GM06990 (cell line): ENCODE data around the gene GLIS2.

Experiments used
- DNase-seq: peaks from one replicate; pipeline ENCODE4 v3.0.0-alpha.2; 2011; ENCODE audit not compliant: insufficient read length; ENCODE audit errors: extremely low read depth
- H3K27me3 ChIP-seq: replicated peaks from 2 replicates; pipeline ENCODE4 v1.6.0; 2011; ENCODE audit warnings: low read length; ENCODE audit not compliant: control insufficient read depth, insufficient read depth
- H3K36me3 ChIP-seq: 2 replicates; pipeline ENCODE4 v1.5.1; 2011; ENCODE audit warnings: low read length; ENCODE audit not compliant: control insufficient read depth, insufficient read depth
- H3K4me3 ChIP-seq: replicated peaks from 2 replicates; pipeline ENCODE4 v1.5.1; 2011; ENCODE audit warnings: low read depth, mild to moderate bottlenecking, control low read depth, low read length
- TF ChIP-seq, protein P1 (sequence below): IDR thresholded peaks from 2 replicates; pipeline ENCODE4 v1.5.1; 2011; ENCODE audit warnings: low read length, control low read depth, mild to moderate bottlenecking, inconsistent platforms; ENCODE audit not compliant: insufficient read depth, poor library complexity, severe bottlenecking

The GLIS2 gene

DNA sequence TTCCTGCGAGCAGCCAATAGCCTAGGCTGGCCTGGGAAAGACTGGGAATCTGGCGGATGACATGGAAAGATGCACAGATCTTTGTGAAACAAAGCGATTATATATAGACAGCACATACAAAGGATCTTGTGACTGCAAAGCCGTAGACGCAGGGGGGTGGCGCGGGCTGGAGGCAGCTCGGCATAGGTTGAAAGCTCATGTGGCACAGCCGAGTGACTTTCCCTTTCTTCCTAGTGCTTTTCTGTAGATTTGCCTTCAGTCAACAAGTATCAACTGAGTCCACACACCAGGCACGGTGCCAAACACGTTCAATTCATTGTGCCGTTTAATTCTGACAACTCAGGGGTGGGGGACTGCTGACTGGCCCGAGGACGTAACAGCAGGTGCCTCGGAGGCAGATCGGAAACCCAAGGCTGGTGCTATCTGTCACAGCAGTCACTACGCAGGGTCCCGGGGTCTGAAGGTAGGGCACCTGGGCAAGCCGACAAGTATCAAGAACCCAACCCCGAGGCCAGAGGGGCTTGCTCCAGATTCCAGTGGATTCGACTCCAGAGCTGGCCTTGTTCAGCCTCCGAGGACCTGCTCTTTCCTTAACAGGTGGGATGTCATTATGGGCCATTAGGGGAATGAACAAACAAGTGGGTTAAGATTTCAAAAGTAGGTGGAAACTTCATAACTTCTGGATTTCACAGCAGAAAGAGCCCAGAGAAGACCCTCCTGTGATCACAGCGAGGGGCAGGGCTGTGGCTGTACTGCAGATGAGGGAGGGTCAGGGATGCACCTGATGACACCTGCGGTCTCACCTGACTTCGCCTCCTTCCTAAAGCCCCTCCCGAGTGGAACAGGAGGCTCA, 29.3 kb downstream of the GLIS2 start:
- DNase-seq: no peak

DNA sequence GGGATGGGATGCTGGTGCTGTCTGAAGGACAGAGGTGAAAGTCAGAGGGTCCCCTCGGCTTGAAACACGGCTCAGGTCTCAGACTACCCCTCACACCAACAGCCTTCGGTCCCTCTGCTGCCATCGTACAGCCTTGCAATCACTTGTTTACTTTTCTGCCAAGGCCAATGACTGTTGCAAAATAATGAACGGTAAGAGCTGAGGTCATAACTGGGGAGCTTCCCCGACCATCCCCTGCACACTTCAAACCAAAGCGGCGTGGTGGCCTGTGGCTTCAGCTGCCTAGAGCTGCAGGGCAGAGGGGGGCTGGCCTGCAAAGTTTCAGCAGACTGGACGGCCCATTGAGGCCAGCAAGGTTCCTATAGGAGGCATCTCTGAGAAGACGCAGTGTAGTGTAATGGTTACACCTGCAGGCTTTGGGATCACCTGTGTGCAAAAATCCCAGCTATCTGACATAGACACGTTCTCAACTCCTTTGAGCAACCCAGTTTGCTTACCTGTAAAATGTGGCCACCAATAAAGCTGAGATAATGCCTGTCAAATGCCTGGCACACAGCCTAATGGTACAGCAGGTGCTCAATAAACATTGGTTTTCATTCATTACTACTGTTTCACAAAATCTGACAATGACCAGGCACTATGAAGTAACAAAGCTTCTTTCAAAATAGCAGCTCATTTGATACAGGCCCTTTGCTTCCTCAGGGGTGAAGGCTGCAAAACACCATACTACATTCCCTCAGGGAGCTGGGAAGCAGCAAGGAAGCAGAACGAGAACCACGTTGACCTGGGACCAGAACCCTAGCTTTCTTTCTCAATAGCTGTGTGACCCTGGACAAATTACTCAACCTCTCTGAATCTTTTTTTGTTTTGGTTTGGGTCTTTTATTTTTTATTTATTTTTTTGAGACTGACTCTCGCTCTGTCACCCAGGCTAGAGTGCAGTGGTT, 30.2 kb downstream of the GLIS2 start:
- Histone ChIP-seq H3K36me3 (peaks cover 17% of the 10 kb centered on the region), H3K4me3 (no peak overlapping the region), H3K27me3 (no peaks in the 10 kb centered on the region)
- no peak for DNase-seq
- TF ChIP-seq, protein P1, sequence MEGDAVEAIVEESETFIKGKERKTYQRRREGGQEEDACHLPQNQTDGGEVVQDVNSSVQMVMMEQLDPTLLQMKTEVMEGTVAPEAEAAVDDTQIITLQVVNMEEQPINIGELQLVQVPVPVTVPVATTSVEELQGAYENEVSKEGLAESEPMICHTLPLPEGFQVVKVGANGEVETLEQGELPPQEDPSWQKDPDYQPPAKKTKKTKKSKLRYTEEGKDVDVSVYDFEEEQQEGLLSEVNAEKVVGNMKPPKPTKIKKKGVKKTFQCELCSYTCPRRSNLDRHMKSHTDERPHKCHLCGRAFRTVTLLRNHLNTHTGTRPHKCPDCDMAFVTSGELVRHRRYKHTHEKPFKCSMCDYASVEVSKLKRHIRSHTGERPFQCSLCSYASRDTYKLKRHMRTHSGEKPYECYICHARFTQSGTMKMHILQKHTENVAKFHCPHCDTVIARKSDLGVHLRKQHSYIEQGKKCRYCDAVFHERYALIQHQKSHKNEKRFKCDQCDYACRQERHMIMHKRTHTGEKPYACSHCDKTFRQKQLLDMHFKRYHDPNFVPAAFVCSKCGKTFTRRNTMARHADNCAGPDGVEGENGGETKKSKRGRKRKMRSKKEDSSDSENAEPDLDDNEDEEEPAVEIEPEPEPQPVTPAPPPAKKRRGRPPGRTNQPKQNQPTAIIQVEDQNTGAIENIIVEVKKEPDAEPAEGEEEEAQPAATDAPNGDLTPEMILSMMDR: no peak

More for the DNA sequence above, 29.3 kb downstream of the GLIS2 start:
- H3K27me3 ChIP-seq: no peaks in the 10 kb centered on the region
- H3K4me3 ChIP-seq: no peak overlapping the region
- TF ChIP-seq, protein P1: no peak
- H3K36me3 ChIP-seq: peaks cover 19% of the 10 kb centered on the region

DNA sequence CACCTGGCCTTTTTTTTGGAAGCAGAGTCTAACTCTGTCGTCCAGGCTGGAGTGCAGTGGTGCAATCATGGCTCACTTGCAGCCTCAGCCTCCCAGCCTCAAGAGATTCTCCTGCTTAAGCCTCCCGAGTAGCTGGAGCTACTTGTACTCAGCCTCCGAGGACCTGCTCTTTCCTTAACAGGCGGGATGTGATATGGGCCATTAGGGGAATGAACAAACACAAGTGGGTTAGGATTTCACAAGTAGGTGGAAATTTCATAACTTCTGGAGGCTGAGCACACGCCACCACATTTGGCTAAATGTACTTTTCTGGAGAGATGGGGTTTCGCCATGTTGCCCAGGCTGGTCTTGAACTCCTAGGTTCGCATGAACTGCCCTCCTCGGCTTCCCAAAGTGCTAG, 31.1 kb downstream of the GLIS2 start:
- Histone ChIP-seq H3K4me3 (no peak overlapping the region), H3K27me3 (no peaks in the 10 kb centered on the region), H3K36me3 (peaks cover 11% of the 10 kb centered on the region)
- TF ChIP-seq, protein P1: no peak
- DNase-seq: no peak

DNA sequence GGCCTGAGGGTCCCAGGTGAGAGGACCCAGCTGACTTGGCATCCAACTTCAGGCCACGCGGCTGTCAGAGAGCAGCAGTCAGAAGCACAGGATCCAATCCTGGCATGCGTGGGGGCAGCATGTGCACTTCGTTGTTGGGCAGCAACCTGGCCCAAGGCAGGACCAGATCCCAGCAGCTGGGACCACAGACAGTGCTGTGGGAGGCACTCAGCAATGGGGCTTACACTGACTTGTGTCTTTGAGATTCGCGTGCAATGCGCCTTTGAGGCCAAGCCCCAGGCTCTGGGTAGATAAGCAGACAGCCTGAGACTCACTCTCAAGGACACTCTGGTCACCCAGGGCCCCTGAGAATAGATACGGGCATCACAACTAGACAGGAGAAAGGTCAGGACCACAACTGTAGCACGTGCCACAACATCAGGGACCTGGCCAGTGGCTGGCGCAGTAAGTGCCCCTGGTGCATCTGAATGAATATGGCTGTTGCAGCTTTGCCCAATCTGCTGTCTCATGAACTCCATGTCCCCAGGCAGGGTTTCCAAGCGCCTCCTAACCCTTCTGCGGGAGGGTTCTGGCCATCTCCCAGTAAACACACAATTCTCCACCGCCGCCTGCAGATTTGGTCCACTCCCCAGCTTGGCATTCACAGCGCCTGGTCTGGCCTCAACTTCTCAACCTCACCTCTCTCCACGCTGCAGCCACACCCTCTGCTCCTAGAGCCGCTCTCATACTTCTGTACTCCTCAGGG, 32.1 kb downstream of the GLIS2 start:
- H3K36me3 ChIP-seq: peaks cover 10% of the 10 kb centered on the region
- H3K27me3 ChIP-seq: no peaks in the 10 kb centered on the region
- H3K4me3 ChIP-seq: no peak overlapping the region
- TF ChIP-seq, protein P1: no peak
- DNase-seq: no peak

DNA sequence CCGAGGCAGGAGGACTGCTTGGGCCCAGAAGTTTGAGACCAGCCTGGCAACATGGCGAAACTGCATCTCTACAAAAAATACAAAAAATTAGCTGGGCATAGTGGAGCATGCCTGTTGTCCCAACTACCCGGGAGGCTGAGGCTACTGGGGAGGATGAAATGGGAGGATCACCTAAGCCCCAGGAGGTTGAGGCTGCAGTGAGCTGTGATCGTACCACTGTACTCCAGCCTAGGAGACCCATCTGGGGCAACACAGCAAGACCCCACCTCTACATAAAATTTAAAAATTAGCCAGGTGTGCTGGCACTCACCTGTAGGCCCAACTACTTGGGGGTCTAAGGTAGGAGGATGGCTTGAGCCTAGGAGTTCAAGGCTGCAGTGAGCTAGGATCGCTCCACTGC, 33.5 kb downstream of the GLIS2 start:
- peaks cover 7% of the 10 kb centered on the region for H3K36me3 ChIP-seq
- TF ChIP-seq, protein P1: no peak

More for the DNA sequence above, 33.5 kb downstream of the GLIS2 start:
- Histone ChIP-seq H3K27me3 (no peaks in the 10 kb centered on the region), H3K4me3 (no peak overlapping the region)
- DNase-seq: no peak
